ENCODE results near the gene SLC4A1AP.
"Not testable (repeated sequence)": the region's sequence is repeated elsewhere in the genome, so short reads cannot be mapped to it uniquely, and the experiment has no call there.

Gene SLC4A1AP, protein sequence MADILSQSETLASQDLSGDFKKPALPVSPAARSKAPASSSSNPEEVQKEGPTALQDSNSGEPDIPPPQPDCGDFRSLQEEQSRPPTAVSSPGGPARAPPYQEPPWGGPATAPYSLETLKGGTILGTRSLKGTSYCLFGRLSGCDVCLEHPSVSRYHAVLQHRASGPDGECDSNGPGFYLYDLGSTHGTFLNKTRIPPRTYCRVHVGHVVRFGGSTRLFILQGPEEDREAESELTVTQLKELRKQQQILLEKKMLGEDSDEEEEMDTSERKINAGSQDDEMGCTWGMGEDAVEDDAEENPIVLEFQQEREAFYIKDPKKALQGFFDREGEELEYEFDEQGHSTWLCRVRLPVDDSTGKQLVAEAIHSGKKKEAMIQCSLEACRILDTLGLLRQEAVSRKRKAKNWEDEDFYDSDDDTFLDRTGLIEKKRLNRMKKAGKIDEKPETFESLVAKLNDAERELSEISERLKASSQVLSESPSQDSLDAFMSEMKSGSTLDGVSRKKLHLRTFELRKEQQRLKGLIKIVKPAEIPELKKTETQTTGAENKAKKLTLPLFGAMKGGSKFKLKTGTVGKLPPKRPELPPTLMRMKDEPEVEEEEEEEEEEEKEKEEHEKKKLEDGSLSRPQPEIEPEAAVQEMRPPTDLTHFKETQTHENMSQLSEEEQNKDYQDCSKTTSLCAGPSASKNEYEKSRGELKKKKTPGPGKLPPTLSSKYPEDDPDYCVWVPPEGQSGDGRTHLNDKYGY

DNA sequence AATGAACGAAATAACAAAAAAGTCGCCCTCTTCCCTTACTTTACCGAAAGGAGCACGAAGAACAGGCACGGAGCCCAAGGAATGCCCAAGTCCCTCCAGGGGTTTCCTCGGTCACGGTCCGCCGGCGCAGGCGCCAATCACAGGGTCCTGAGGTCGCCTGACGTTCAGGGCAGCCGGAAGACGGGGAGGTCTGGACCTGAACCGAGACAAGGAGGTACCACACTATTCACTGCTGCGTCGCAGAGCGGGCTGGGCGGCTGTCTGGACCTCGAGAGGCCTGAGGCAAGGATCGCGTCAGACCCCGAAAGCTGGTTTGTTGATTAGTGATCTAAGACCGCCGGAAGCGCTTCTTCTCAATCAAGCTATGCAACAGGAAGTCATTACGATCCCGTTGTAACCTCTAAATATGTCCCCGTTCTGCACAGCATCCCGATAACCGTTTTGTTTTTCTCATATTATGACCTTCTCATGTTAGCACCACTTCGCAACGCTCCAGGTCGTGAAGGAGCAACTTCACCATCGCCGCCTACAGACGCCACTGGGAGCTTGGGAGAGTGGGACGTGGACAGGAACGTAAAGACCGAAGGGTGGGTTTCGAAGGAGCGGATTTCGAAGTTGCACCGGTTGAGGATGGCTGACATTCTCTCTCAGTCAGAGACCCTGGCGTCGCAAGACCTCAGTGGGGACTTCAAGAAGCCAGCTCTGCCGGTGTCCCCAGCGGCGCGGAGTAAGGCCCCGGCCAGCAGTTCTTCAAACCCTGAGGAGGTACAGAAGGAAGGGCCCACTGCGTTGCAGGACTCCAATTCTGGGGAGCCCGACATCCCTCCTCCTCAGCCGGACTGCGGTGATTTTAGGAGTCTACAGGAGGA lies at the start of gene SLC4A1AP, which contains the start of gene SUPT7L:
Gene SLC4A1AP, plus strand, starts transcription at position 605 of the 869 bp plus-strand sequence. Its CDS starts 26 bp downstream, at position 631.
Gene SUPT7L, minus strand, starts transcription at position 330 of the 869 bp plus-strand sequence. CDS start 1,422 bp downstream, outside the sequence.
- DNase-seq (ENCODE audit: low read depth, low spot score), result peak; percentile 84

DNA sequence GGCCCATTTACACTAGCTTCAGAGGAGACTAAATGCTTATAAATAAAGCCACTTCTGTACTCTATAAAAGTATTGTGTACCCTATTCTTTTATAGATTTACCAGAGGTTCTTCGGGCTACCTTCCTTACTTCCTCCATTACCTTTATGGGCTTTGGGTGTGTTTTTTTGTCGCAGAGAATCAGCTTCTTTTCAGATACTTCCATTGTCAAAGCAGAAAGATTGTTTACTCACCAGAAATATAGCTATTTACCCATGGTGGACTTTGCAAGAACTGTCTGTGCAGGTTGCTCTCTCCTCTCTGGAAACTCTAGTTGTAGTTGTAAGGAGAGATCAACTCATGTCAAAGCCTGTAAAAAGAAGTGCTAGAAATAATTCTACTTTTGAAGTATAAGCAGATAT lies 49.7 kb upstream of the SLC4A1AP start:
- no peak for DNase-seq (ENCODE audit: low read depth, low spot score)

DNA sequence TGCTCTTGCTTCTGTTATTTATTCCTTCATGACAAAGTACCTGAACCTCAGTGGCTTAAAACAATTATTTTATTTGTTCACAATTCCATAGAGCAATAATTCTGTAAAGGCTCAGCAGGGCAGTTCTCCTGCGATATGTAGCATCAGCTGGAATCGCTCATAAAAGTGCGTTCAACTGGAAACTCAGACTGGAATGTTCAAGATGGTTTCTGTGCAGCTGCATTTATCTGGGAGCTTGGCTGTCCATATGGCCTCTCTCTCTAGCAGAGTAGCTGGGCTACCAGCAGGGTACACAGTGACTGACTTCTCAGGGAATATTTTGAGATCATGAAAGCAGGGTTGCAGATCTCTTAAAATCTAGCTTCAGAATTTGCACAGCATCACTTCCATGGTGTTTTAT lies 48.4 kb upstream of the SLC4A1AP start:
- no peak for DNase-seq (ENCODE audit: low read depth, low spot score)

DNA sequence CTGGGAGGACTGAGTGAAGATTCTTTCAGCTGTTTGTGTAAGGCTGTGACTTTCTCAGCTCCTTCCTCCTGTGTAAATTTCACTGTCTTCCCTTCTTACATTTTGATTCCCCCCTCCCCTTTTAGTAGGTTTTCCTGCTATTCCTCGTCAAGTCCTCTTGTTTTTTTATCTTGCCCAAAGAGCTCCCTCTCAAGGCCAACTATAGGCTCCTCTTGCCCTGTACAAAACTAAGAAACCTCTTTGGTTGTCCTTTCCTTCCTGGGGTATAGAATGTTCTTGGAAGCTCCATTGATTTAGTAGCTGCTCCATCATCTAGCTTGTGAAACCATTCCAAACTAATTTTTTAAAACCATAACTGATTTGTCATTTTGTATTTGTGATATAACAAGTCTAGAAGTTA lies 42.2 kb upstream of the SLC4A1AP start:
- DNase-seq (ENCODE audit: low read depth, low spot score), result no peak

DNA sequence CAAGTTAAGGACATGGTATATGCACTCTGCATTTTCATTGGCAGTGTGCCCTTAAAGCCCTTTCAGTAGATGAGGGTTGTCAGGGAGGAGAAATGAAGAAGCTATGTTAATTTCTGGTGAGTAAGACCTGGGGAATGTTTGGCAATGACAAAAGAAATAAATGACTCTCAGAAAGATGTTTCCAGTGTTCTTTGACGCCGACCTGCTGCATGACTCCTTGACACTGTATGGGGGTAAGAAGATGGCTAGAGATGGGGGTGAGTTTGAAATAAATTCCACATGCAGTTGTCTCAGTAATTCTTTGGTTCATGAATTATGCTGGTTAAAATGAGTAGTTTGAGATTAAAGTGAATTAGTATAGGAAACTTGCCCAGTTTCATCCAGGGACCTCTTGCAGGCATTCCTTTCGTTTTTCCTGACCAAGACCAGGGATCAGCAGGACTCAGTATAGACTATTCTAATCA lies 40.7 kb upstream of the SLC4A1AP start:
- DNase-seq (ENCODE audit: low read depth, low spot score), result no peak

DNA sequence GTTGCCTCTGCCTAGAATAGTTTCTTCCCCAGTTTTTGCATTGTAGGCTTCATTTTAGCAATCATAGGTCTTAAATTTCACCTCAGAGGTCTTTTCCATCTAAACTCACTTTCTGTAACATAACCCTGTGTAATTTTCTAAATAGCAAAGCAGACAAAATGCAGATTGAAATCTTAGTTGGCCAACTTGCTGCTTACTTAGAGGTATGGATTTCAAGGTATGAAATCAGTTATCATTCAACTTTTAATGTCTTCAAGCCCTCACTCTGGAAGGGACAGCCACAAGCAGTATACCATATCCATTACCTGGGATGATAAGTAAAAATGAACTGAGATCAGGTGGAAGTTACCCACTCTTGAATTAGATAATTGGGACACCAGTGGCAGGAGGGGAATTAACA lies 38.7 kb upstream of the SLC4A1AP start:
- DNase-seq (ENCODE audit: low read depth, low spot score), result no peak

DNA sequence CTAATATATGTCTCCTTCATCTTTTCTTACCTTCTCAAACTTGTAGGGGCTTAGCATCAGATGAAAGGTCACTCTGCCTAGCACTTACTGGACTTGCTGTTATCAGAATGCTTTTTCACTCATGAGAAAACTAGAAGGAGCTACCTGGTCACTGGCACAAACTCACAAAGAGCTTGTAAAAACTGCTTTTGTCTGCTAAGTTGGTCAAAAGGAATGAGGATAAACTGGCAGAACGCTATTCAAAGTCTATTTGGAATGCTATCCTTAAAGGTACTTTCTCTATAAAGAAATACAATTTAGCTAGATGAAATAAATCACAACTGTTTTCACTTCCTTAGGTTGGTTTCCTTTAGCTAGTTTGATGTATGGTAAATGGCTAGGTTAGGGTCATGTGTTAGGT lies 37.4 kb upstream of the SLC4A1AP start:
- DNase-seq (ENCODE audit: low read depth, low spot score), result not testable (repeated sequence)

DNA sequence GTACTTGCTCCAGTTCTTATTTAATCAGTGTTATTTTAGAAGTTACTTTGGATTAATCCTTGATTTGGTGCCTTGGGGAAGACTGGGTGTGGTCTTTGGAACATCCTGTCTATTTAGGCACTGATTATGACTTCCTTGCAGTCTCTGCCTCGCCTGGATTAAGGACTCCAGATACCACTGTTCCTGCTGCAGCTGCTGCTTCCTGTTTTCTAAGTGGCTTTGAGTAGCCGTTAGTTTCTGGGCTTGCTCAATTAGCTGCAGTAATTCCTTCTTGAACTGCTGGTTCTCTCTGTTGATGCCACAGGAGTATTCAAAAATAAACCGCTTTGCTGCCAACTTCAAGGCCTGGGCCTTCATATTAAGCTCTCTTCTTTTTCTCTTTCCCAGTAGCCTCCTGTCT lies 36.8 kb upstream of the SLC4A1AP start:
- not testable (repeated sequence) for DNase-seq (ENCODE audit: low read depth, low spot score)

DNA sequence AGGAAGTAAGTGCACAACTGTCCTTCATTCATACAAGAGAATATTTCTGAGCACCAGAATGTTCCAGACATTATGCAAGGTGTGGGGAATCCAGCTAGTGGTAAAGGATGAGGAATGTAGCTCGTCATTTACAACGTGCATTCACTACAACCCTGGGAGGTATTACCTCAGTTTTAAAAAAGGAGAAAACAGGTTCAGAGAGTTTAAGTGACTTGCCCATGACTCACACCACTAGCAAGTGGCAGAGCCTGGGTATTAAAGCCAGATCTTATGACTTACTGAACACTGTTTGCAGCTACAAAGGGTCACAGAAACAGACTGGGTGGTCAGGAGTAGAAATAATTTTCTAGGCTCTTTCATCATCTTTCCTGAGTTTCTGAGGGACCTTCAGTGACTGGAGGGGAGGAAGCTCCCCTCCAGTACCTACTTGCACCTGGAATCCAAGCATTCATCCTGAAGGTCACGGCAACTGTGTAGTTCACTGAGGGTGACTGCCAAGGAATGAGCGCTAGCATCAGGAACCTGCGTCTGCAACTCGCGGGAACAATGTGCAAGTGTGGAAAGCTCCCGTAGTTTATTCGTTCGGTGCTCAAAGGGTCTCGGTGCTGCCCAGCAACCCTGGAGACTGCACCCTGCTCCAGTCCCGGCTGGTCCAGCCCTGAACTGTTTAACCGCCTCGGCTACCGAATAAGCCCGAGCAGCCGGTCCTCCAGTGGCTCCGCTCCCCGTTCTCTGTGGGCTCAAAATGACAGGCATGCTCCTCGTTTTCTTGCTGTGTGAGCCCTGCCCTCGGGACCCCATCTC lies 35.5 kb upstream of the SLC4A1AP start:
- no peak for DNase-seq (ENCODE audit: low read depth, low spot score)

DNA sequence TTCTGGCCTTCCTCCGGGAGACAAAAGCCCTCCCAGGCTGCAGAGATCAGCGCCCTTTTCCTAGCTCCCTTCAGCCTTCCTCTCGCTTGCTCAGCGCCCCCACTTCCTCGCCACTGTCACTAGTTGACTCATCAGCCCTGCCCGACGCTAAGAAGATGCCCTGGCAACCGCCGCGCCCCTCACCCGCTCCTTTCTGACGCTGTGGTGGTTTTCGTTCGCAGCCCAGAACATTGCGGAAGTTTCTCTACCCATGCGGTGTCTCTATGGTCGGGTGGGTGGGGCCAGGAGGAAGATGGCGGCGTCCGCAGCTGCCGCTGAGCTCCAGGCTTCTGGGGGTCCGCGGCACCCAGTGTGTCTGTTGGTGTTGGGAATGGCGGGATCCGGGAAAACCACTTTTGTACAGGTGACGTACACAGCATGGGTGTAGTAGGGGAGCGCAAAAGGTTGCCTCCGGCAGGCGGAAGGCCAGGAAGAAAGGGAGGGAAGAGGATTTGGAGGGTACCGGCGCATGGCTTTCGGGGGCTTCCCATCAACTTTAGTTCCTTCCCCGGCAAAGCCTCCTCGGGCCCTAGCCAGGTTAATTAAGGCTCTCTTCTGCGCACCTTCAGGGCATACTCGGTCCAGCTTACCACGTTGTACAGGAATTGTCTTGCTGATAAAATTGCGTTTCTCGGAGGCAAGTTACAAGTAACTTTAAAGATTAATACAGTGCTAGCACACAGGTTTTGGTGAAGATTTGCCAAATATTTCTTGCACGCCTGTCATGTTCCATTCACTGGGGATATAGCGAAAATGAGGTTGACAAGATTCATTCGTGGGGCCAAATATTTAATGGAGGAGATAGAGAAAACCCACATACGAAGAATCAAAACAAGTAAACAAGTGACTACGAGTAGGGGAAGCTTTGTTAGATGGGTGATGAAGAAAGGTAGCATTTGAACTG lies 34.7 kb upstream of the SLC4A1AP start, which contains the start of the genes CCDC121 and GPN1:
Gene CCDC121, minus strand, starts transcription at position 246 of the 943 bp plus-strand sequence. CDS start 1,213 bp downstream, outside the sequence.
Gene GPN1, plus strand, starts transcription at position 284 of the 943 bp plus-strand sequence. Its CDS starts 9 bp downstream, at position 293.
- peak; percentile 68 for DNase-seq (ENCODE audit: low read depth, low spot score)

DNA sequence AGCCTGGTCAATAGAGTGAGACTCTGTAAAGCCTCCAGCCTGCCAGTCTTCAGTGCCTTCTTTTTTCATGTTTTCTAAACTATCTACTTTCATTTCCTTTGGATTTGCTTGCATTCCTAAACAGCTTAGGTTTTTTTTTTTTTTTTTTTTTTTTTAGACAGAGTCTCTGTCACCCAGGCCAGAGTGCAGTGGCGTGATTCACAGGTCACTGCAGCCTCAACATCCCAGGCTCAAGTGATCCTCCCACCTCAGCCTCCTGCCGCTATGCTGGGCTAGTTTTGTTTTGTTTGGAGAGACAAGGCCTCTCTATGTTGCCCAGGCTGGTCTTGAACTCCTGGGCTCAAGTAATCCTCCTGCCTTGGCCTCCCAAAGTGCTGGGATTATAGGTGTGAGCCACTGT lies 33.4 kb upstream of the SLC4A1AP start:
- DNase-seq (ENCODE audit: low read depth, low spot score), result not testable (repeated sequence)

DNA sequence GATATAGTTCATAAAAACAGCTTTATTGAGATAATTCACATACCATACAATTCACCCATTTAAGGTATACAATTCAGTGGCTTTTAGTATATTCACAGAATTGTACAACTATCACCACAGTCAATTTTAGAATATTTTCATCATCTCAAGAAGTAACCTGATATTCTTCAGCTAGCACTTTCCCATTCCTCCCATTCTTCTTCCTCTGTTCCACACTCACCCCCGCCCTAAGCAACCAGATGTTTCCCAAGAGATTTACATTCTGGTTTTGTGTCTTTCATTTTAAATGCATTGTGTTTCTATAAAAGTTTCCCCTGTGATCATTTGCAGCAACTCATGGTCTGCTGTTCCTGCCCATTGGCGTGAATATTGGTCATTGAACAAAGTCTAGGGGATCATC lies 29.4 kb upstream of the SLC4A1AP start:
- DNase-seq (ENCODE audit: low read depth, low spot score), result no peak

DNA sequence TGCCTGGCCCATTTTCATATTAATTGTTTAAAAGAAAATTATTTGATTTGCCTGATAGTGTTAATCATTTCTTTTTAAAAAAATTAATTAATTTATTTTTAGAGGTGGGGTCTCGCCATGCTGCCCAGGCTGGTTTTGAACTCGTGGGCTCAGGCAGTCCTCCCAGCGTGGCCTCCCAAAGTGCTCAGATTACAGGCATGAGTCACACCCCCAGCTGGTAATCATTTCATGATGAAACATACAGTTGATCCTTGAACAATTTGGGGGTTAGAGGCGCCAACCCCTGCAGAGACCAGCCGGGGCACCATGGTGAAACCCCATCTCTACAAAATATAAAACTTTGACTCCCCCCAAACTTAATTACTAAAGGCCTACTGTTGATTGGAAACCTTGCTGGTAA lies 26.9 kb upstream of the SLC4A1AP start:
- DNase-seq (ENCODE audit: low read depth, low spot score), result no peak

DNA sequence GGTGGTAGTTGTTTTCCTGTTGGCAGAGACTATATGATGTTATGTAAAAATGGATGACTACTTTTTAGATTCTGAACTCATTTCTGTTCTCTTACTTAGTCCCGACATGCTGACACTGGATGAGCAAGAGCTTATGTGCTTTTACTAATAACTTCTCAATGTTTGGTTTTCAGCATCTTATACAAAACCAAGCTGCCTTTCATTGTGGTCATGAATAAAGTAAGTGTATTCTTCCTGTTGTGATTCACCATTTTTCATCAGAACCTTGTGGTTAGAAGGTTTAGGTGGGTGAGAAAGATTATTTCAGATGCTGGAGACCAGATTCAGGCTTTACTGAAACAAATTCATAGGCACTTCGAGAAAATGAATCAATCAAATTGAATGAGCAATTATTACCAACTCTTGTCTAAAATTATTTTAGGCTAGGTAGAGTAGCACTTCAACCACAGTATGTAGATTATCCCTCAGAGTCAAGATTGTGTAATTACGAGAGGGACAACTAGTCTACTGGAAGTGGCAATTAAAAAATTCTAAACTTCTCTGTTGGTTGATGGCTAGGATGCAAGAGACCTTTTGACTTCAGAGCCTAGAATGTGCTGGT lies 25.6 kb upstream of the SLC4A1AP start:
- DNase-seq (ENCODE audit: low read depth, low spot score), result no peak

DNA sequence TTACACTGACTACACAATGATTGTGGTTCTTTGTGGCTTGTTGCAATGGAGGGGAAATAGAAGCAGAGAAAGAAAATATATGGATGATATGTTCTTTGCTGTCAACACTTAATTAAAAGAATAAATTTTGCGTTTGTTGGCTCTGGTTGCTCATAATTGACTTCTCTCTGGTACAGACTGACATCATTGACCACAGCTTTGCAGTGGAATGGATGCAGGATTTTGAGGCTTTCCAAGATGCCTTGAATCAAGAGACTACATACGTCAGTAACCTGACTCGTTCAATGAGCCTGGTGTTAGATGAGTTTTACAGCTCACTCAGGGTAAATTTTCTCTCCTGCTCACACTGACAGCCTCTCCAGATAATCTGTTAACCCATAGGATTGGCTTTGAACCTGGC lies 25.0 kb upstream of the SLC4A1AP start:
- DNase-seq (ENCODE audit: low read depth, low spot score), result no peak

DNA sequence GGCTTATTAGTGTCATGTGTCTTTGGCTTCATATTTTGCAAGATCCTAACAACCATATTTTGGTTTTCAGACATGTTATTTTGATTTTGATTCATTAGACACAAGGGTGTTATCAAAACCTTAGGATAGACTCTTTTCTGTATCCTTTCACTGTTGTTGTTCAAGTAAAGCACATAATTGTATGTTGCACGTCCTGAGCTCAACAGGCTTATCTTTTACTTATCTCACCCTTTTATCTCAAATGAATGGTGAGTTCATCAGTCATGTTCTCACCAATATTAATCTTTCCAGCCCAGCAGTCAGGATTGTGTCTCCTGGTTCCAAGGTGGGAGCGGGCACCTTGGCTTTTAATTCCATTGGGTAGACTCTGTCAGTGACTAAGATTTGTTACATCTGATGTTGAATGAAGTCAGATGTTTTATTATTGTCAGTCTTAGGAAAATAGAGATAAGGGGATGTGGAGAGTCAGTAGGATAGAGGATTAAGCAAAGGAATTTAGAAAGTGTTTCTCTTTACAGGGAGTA lies 22.9 kb upstream of the SLC4A1AP start:
- DNase-seq (ENCODE audit: low read depth, low spot score), result no peak

DNA sequence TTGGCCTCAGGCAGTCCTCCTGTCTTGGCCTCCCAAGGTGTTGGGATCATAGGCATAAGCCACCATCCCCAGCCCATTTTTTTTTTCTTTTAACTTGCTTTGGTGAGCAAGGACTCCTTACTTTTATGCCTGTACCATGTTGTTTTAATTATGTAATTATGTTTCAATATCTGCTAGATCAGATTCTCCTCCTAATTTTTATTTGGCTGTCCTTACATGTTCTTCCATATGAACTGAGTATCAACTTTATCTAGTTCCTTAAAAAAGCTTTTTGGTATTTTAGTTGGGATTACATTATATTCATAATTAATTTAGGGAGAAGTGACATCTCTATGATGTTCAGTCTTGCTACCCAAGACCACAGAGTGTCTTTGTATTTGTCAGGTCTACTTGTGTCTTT lies 18.5 kb upstream of the SLC4A1AP start:
- DNase-seq (ENCODE audit: low read depth, low spot score), result no peak

DNA sequence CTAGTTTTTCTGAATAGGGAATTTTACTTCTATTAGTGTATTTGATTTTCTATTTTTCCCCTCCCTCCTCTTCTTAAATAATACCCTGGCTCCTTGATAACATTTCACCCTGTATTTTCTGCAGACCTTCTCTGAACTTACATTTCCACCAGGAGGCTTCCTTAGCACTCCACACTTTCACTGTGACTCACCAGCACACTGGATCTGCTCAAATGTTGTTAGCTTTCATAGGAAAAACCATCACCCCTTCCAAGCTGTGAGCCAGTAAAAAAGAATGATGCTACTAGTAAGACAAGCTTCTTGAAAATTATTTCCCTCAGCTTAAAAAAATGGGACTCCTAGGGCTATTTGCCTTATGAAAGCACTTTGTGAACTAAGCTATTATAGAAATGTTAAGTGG lies 16.4 kb upstream of the SLC4A1AP start:
- no peak for DNase-seq (ENCODE audit: low read depth, low spot score)

DNA sequence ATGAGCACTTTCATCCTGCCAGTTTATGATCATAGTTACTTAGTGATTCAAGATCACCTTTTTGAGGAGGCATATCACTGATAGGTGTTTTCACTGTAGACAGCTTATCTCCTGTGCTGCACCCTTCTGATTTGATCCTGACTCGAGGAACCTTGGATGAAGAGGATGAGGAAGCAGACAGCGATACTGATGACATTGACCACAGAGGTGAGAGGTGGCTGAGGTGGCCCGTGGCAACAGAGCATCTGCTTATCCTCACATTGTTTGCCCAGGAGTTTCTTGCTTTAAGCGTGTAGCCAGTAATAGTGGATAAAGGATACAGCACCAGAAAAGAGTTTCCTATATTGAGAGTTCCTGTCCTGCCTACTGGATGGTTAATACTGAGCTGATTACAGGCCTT lies 16.0 kb upstream of the SLC4A1AP start:
- no peak for DNase-seq (ENCODE audit: low read depth, low spot score)
